OCI-LY1 (cell line): Measurements from ENCODE around the gene SYT2.

Experiments
- H2AFZ ChIP-seq: fragments of 200-600 bp; sonication (generic), shearing (Covaris generic); 2 replicates; pipeline ENCODE4 v1.6.0; 2014; ENCODE audit warnings: antibody characterized with exemption, mild to moderate bottlenecking, low read length
- H3F3A ChIP-seq: fragments of 200-600 bp; sonication (generic), shearing (Covaris generic); 2 replicates; pipeline ENCODE4 v1.6.0; 2014; ENCODE audit warnings: mild to moderate bottlenecking, antibody characterized with exemption, low read length, moderate library complexity; ENCODE audit not compliant: insufficient read depth
- H3K27ac ChIP-seq: fragments of 200-600 bp; sonication (generic); 2 replicates; pipeline ENCODE4 v1.5.1; 2014; ENCODE audit warnings: low read length, mixed run types, mild to moderate bottlenecking, low read depth; ENCODE audit not compliant: poor library complexity, severe bottlenecking
- H3K27me3 ChIP-seq: fragments of 200-600 bp; sonication (generic); 2 replicates; pipeline ENCODE4 v1.6.0; 2014; ENCODE audit warnings: antibody characterized with exemption, mild to moderate bottlenecking, low read length, moderate library complexity; ENCODE audit not compliant: insufficient read depth
- H3K36me3 ChIP-seq: fragments of 200-600 bp; sonication (generic); 2 replicates; pipeline ENCODE4 v1.6.1; 2014; ENCODE audit warnings: mild to moderate bottlenecking, antibody characterized with exemption, low read length, moderate library complexity, mixed read lengths; ENCODE audit not compliant: insufficient read depth
- H3K4me1 ChIP-seq: fragments of 200-600 bp; sonication (generic); 2 replicates; pipeline ENCODE4 v1.5.1; 2014; ENCODE audit warnings: mild to moderate bottlenecking, low read length, moderate library complexity; ENCODE audit not compliant: insufficient read depth, severe bottlenecking
- H3K4me2 ChIP-seq: fragments of 200-600 bp; sonication (generic), shearing (Covaris generic); 2 replicates; pipeline ENCODE4 v1.6.1; 2014; ENCODE audit warnings: low read length
- H3K4me3 ChIP-seq: fragments of 200-600 bp; sonication (generic); 2 replicates; pipeline ENCODE4 v1.5.1; 2014; ENCODE audit warnings: low read length, low read depth, mild to moderate bottlenecking, mixed read lengths; ENCODE audit not compliant: poor library complexity, severe bottlenecking
- H3K79me2 ChIP-seq: fragments of 200-600 bp; shearing (Covaris generic); 2 replicates; pipeline ENCODE4 v1.6.1; 2016; ENCODE audit warnings: mixed run types, low read length, mixed read lengths; ENCODE audit not compliant: insufficient read depth
- H3K9ac ChIP-seq: fragments of 200-600 bp; sonication (generic), shearing (Covaris generic); 2 replicates; pipeline ENCODE4 v1.6.1; 2014; ENCODE audit warnings: mild to moderate bottlenecking, low read length, mixed read lengths
- H3K9me2 ChIP-seq: fragments of 200-600 bp; sonication (generic), shearing (Covaris generic); 2 replicates; pipeline ENCODE4 v1.6.1; 2014; ENCODE audit warnings: low read depth, mild to moderate bottlenecking, low read length, mixed read lengths
- H3K9me3 ChIP-seq: fragments of 200-600 bp; shearing (Covaris generic); 2 replicates; pipeline ENCODE4 v1.6.1; 2014; ENCODE audit warnings: low read length, mixed read lengths
- H4K20me1 ChIP-seq: fragments of 200-600 bp; sonication (generic), shearing (Covaris generic); 2 replicates; pipeline ENCODE4 v1.6.0; 2016; ENCODE audit warnings: mild to moderate bottlenecking, low read length; ENCODE audit not compliant: insufficient read depth
- EZH2 ChIP-seq: fragments of 200-600 bp; sonication (generic), shearing (Covaris generic); IDR thresholded peaks from 2 replicates; pipeline ENCODE4 v1.8.0; 2017; ENCODE audit warnings: borderline replicate concordance, mixed run types, mild to moderate bottlenecking, antibody characterized with exemption, low read length, moderate library complexity, mixed read lengths
- TF ChIP-seq, protein P1 (sequence below): fragments of 200-600 bp; sonication (generic), shearing (Covaris generic); IDR thresholded peaks from 2 replicates; pipeline ENCODE4 v1.5.1; 2017; ENCODE audit warnings: mild to moderate bottlenecking, antibody characterized with exemption, low read length, moderate library complexity, mixed read lengths

SYT2 gene

GRCh38 chr1:202656057-202656456, 54.2 kb downstream of the SYT2 start:
- Histone ChIP-seq H3K27ac (no peak overlapping the region), H3K9ac (no peak overlapping the region), H3K79me2 (no peaks in the 10 kb centered on the region), H3K9me3 (no peaks in the 10 kb centered on the region), H3K4me3 (no peak overlapping the region), H3K4me1 (no peaks in the 10 kb centered on the region), H2AFZ (no peak overlapping the region), H3K9me2 (no peaks in the 10 kb centered on the region), H3K4me2 (no peak overlapping the region), H3K27me3 (no peaks in the 10 kb centered on the region; the same call in 1 of the 2 replicates), H3K36me3 (no peaks in the 10 kb centered on the region), H4K20me1 (no peaks in the 10 kb centered on the region), H3F3A (no peaks in the 10 kb centered on the region)
- no peak for TF ChIP-seq EZH2
- TF ChIP-seq, protein P1, sequence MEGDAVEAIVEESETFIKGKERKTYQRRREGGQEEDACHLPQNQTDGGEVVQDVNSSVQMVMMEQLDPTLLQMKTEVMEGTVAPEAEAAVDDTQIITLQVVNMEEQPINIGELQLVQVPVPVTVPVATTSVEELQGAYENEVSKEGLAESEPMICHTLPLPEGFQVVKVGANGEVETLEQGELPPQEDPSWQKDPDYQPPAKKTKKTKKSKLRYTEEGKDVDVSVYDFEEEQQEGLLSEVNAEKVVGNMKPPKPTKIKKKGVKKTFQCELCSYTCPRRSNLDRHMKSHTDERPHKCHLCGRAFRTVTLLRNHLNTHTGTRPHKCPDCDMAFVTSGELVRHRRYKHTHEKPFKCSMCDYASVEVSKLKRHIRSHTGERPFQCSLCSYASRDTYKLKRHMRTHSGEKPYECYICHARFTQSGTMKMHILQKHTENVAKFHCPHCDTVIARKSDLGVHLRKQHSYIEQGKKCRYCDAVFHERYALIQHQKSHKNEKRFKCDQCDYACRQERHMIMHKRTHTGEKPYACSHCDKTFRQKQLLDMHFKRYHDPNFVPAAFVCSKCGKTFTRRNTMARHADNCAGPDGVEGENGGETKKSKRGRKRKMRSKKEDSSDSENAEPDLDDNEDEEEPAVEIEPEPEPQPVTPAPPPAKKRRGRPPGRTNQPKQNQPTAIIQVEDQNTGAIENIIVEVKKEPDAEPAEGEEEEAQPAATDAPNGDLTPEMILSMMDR, result peak; percentile 10; the same call in 1 of the 2 replicates

DNA sequence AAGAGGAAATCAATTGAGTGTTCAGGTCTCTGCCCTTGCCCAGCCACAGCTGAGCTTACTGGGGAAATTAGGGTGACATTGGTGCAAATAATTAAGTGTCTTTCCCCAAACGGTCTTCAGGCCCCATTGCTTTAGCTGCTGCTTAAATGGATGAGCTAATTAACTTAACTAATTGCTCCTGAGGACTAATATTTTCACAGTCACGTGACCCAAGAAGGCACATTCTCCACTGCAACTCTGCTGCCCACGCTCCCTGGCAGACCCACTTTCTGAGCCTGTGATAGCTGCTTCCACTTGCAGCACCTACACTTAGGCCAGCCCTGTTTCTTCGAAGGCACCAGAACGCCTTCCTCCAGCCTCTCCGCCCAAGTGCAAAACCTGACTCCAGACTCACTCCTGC, 56.2 kb downstream of the SYT2 start:
- TF ChIP-seq EZH2, result no peak
- TF ChIP-seq, protein P1, result no peak

DNA sequence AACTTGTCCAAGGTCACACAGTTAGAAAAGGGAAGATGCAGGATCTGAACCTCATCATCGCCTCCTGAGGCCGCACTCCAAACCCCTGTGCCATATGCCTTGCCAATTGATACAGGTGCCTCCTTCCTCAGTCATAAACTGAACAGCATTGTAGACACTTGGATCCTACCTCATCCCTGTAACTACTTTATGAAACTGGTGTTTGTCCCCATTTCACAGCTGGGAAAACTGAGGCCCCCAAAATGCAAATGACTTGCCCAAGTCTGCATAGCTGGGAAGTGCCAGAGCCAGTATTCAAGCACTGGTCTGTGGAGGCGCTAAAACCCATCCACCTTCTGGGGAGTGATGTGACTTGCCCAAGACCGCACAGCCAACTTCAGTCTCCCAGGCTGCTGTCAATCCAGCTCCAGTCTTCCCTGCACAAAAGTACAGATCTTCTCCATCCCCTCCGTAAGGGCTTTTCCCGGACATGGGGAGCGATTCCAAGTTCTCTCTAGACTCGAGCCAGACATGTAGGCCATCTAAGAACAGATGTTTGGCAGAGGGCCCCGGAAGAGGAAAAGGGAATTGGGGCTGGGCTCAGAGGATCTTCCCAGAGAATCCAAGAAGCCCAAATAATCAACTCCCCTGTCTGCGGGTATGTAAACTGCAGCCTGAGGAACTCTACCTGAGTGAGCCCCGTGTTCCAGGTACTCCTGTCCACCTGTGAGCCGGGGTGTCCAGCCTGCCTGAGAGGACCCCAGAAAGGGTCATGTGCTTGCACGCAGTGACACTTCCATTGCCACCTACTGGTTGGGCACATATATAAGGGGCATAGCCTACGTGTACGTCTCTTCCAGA, 60.5 kb downstream of the SYT2 start:
- no peaks in the 10 kb centered on the region for H3K4me1 ChIP-seq

More for the DNA sequence above, 56.2 kb downstream of the SYT2 start:
- no peaks in the 10 kb centered on the region for H3F3A ChIP-seq
- no peaks in the 10 kb centered on the region for H3K79me2 ChIP-seq
- no peak overlapping the region for H3K4me2 ChIP-seq
- H3K27ac ChIP-seq, result no peak overlapping the region
- no peaks in the 10 kb centered on the region; the same call in 1 of the 2 replicates for H3K27me3 ChIP-seq
- H3K36me3 ChIP-seq, result no peaks in the 10 kb centered on the region
- H3K4me3 ChIP-seq, result no peak overlapping the region
- no peaks in the 10 kb centered on the region for H3K4me1 ChIP-seq
- no peaks in the 10 kb centered on the region for H3K9me3 ChIP-seq
- no peak overlapping the region for H3K9ac ChIP-seq
- H3K9me2 ChIP-seq, result no peaks in the 10 kb centered on the region
- no peak overlapping the region for H2AFZ ChIP-seq
- no peaks in the 10 kb centered on the region for H4K20me1 ChIP-seq

More for the DNA sequence above, 60.5 kb downstream of the SYT2 start:
- Histone ChIP-seq H3K79me2 (no peaks in the 10 kb centered on the region), H3K9me2 (no peaks in the 10 kb centered on the region), H3K27ac (no peak overlapping the region), H3K9me3 (no peaks in the 10 kb centered on the region), H3K9ac (no peak overlapping the region), H3K27me3 (no peaks in the 10 kb centered on the region; the same call in 1 of the 2 replicates), H3K4me3 (no peak overlapping the region), H3K4me2 (no peak overlapping the region), H3F3A (no peaks in the 10 kb centered on the region), H2AFZ (no peak overlapping the region), H3K36me3 (no peaks in the 10 kb centered on the region), H4K20me1 (no peaks in the 10 kb centered on the region)
- TF ChIP-seq, protein P1, result no peak
- TF ChIP-seq EZH2, result no peak
